HG03575 (cell line): ENCODE results near the gene TTLL6.

Source experiments
- ATAC-seq: cut with Tn5 transposase; IDR thresholded peaks from one replicate; pipeline ENCODE4 v1.9.1; 2021; ENCODE audit not compliant: unreplicated experiment, insufficient number of reproducible peaks, low FRiP score; ENCODE audit errors: extremely low read depth

TTLL6 gene

DNA sequence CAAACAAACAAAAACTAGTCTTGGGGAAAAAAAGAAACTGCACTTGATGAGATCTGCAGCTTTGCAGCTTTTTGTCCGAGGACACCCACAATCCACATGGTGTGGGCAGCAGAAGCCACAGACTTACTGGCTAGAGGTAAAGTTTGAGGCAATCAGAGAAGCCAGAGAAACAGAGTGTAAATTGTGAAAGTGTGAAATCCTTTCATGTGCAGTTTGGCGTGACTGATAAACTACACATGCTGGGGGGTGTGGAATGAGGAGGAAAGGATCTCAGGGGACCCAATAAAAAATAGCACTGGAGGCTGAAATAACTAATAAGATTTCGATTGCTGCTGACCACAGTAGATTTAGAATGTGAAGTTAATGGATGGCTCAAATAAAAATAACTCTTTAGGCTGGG, 46.1 kb downstream of the TTLL6 start:
- no peak for ATAC-seq

DNA sequence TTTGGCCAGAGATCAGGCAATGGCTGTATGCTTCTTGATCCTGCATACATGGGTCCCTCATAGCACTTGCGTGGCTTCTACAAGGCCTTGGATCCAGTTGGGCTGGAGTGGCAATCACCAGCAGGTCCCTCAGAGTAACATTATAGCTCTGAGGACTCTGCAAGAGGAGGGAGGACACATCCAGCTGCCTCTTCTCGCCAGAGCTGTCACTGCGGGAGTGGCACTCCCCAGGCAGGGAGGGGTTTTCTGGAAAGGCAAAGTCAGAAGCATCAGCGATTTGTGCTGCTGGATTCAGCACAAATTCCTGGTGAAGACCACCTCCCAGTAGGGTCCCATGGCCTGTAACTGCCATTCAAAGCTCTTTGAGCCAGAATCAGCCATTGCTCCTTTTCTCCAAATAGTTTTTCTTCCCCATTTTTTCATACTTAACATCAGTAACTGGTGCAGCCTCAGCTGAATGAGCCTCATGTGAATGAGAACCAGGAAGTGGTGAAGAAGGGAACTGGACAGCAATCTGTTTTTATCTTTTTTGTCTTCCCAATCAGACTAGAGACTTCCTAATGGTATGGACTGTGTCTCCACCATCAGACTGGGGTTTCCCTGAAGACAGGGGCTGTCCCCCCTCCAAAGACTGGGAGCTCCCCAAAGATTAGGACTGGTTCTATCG, 47.9 kb downstream of the TTLL6 start:
- no peak for ATAC-seq

DNA sequence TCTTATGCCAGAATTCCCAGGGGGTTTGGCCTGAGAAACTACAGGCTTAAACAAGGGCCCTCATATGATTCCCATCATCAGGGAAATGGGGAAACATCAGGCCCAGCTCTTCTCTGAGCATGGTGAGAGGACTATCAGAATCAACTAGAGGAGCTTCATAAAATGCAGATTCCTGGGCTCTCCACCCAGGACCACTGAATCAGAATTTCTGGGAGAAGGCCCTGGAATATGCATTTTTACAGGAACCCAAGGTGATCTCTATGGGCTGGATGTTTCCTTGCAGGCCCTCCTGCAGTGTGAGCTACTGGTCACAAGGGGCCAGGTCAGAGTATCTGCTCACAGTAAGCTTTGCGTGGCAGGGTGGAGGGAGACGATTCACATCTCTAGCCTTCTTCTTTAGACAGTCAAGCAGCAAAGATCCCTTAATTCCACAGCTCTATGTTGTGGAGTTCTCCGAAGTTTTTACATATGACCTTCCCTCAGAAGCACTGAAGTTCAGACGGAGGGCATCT, 49.7 kb downstream of the TTLL6 start:
- ATAC-seq, result no peak

DNA sequence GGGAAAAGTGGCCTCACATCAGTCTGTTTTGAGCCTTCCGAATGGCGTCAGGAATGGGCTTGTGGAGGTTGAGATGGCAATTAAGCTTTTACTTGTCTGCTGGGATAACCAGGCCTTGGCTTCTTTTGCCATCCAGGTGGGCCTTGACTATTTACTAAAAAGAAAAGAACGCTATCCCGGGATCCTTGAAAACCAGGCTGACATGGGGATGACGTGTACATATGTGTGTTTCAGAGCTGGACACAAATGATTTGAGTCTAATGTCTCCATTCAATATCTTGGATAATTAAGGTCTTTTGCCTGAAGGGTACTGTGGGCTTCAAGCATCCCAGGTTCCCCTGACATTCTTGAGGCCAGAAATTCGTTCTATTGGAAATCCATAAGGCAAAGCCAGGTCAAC, 55.9 kb downstream of the TTLL6 start:
- no peak for ATAC-seq

DNA sequence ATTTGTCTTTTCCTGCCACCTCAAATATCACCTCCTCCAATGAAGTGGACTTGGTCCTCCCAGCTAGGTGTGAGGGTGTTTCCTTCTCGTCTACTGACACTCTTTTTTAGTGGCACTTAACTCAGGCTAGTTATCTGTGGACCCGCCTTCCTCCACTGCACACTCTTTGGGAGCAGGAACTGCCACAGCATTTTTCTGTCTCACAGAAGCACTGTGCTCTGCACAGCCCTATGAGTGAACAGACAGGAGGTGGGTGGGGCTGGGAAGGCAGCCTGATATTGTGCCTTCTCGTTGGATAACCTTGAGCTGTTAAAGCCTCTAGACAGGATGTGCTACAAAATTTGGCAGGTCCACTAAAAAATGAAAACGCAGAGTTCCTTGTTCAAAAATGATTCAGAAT, 56.6 kb downstream of the TTLL6 start:
- no peak for ATAC-seq

DNA sequence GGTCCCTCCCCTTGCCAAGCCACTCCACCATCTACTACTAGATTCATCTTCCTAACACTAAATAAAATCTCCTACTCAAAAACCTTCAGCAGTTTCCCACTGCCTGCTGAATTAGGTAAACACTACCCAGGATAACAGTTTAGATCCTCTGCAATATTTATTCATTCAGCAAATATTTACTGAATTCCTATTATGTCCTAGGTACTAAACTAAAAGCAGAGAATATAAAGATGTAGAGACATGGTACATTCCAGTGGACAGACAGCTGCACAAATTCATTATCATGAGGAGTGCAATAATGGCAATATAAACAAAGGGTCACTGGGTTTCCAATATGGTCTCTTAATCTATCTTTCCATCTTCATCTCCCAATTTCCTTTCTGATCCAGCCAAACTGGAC, 57.7 kb downstream of the TTLL6 start:
- no peak for ATAC-seq

DNA sequence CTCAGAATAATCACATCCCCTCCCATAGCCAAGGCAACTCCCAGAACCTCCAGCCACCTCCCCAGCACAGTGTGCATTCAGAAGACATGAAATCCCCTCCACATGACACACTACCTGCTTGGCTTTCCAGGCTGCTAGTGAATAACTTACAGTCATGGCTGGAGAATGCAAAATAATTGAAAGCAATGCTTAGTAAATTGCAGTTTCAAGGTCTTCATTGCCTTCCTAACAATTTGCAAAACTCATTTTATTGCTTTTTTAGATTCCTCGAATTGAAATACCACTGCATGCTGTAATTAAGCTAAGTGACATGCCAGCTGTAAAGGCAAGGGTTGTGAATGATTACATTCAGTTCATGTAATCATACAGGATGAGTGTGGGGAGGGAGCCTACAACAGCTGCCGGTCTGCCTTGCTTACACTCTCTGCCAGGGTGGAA, 59.5 kb downstream of the TTLL6 start:
- ATAC-seq, result no peak

DNA sequence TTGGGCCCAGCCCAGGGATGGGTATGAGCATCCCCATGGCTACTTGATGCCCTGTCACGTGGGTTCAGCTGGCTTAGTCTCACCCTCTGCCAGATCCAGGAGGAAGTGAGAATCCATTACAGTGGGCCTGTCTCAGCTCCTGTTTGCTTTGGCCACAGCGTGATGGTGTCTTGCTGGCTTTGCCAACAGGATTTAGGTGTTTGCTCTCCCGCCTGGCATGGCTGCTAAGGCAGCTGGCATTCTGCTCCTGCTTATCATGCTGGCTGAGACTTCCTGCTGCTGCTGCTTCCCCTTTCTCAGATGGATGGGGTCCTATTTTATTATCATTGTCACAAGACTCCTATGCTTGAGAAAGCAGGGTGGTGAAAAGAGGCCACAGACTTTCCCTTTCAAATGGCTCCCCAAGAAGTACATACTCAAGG, 60.2 kb downstream of the TTLL6 start:
- no peak for ATAC-seq

DNA sequence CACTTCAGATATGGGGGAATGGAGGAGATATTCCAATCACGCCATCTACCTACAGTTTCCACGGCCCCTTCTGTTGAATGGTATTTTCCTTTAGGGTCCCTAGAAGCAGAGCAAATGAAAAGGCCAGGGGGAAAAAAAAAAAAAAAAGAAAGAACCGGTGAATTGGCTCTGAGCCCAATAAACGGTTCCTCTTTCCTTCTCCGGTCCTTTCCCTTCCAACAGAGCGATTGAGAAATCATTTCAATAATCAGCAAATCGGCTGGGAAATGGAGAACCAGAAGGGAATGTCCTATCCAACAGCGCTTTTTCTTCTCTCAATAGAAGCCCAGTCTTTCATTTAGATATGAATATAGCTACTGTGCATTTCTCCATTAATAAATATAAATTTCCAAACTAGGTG, 61.7 kb downstream of the TTLL6 start:
- no peak for ATAC-seq

DNA sequence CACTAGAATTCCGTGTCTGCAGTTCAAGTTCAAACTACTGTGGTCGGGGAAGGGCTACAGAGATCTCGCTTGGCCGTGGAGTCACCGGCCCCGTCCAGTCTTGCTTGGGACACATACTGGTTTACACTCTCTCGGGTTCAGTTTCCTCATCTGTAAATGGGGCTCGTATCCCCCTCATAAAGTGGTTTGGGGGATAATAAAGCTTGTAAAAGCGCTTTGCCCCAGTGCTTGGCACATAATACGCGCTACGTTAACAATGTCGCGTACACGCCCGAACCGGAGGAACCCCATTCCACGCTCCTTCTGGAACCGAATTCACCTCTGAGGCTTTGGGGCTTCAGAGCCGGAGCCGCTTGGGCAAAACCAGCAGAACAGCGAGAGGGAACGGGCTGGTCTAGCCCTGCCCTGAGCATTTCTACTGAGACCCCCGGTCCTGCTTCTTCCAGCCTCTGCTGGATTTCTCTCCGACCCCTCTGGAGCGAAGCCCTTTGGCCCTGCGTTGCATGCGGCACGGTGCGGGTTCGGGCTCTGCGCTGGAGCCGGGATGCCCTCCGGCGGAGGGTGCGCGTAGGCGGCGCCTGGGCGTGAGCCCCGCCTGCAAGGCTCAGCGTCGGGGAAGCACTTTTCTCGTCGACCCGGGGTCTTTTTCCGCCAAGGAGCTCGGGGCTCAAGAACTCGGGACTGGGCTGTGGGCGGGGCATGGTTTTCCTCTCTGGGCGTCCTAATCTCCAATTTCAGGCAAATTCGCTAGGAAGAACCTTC, 62.3 kb downstream of the TTLL6 start:
- ATAC-seq, result no peak

DNA sequence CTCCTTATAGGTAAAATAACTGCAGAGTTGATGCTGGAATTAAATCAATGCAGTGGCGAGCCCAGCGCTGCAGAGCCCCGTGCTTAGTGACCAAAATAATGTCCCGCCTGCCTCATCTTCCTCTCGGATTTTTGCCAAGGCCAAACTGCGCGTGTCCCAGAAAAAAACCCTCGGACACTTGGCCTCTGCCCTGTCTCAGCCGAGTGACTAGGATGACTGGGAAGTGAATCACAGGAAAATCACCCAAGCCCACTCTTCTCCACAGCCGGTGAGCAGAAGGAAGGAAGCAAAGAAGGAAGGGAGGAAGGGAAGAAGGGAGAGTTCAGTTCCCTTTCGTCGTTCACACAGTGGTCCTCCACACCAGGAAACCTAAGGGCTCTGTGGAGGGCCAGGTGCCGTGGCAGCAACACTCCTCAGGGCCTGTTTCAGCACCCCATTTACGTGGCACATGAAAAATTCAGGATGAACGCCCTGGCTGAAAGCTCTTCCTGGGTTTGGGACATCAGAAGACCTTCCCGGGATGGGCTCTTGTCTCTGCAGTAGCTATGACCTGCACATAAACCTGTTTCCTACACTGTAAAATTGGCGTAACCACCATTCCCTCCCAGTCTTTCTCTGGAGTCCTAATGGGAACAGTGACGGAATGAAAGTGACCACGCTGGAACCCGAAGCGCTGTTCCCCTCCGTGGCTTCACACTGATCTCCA, 63.1 kb downstream of the TTLL6 start:
- no peak for ATAC-seq

DNA sequence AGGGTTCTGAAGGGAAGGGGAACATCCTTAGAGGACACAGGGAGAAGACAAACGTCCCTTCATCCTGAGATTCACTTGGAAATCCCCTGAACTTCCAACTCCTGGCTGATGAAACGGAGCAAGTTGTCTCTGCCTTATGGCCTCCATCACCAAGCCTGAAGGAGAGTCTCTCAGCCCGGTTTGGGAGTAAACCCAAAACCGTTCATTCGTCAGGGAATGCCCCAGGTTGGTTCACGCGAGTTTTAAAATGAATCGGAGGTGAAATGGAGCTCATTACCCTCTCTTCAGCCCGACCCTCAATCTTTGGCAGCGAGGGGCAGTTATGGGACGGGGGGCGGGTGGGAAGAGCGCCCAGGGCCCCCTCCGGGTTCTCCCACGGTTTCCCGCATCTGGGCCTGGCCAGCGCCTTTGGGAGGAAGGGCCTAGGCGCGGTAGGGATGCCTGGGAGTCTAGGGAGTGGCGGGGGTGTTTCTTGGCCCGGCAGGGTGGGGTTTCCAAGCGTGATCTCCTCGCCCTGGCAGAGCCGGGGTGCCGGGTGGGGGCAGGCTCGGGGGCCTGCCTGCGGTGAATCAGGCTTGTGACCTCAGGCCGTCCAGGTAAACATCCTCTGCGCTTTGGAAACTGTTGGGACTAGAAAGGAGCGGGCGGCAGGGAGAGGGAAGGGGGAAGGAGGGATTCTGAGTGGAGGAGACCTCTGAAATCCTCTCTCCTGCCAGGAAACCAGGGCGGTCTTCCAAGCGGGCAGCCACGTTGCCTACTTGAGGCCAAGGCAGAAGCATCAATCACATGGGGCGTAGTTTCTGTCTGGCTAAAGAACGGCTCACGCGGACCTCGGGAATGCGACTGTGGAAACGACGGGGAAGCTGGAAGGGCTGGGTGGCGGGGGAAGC, 64.4 kb downstream of the TTLL6 start:
- no peak for ATAC-seq

DNA sequence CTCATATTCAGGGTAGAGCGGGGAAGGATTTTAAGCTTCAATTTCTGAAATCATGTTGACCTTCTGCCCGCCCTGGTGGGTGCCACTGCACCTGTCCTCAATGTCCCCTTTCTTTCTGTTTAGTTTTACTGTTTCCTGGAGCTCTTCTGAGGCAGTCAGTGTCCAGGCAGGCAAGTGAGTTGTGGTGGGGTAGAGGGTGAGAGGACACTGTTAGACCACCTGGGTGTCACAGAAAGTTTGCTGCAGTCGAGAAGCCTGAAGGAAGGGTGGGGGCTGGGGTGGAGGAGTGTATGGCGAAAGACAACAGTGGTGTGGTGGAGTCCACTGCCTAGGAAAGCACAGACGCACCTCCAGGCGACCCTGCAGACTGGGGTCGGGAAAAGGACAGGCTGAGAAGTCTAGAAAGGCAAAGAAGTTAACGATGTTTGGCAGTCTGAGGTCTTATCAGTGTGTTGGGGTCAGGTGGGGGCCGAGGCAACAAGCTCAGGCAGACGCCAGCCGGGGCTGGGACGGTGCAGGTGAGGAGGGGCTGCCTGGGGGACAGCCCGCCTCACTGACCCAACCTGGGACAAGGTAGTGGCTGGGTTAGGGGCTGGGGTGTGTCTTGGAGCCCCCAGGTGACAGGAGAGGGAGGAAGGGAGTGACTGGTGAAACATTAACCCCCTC, 65.2 kb downstream of the TTLL6 start:
- no peak for ATAC-seq

DNA sequence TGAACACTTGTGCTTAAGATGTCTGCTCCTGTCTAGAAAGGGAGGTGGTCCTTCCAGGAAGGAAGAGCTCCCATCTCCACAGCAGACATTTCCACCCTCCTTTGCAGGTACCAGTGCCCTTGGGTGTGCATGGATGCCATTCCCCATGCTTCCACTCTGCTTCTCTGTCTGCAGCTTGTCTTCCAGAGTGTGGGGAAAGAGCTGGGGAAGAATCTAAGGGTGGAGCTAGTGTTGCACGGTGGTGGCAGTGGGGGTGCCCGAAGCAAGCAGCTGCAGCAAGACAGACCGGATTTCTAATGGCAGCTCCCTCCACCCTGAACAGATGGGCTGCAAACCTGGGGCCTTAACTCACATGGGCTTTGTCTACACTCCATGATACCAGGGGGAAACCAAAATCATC, 65.9 kb downstream of the TTLL6 start:
- no peak for ATAC-seq

DNA sequence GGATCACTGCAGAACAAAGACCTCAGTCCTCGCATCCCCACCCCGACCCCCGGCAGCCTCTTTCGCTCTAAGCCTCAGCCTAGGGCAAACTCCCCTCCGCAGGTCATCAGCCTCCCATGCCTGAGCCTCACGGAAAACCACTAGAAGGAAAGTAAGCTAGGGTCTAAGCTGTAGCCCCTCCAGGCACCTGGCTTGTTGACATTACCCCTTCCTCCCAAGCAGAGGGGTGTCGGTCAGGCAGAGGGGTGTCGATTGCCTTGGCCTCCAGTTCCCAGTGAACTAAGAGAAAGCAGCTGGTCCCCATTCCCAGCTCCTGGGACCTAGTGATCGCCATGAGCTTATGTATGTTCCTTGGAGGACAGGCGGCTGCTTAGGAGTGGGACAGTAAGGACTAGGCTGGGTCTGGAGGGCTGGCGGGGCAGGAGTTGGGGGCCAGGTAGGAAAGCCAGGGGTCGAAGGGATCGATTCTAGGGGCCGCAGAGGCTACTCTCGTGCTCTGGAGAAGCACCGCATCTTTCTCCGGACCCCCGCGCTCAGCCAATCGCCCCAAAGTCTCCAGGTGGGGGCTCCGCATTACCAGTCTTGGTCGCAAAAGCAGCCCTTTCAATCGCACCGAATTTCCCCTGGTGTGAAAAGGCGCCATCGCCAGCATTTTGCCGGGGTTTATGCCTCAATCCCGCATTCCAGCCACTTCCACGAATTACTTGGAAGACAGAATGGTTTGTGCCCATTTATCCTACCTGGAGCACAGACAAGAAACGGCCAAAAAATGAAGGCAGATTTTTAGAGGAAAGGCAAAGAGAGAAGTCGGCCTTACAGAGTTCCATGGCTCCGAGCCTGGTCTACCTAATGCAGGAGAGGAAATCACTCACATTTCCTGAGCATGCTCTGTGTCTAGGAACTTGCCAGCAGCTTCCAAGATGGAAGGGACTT, 67.1 kb downstream of the TTLL6 start:
- ATAC-seq, result no peak

DNA sequence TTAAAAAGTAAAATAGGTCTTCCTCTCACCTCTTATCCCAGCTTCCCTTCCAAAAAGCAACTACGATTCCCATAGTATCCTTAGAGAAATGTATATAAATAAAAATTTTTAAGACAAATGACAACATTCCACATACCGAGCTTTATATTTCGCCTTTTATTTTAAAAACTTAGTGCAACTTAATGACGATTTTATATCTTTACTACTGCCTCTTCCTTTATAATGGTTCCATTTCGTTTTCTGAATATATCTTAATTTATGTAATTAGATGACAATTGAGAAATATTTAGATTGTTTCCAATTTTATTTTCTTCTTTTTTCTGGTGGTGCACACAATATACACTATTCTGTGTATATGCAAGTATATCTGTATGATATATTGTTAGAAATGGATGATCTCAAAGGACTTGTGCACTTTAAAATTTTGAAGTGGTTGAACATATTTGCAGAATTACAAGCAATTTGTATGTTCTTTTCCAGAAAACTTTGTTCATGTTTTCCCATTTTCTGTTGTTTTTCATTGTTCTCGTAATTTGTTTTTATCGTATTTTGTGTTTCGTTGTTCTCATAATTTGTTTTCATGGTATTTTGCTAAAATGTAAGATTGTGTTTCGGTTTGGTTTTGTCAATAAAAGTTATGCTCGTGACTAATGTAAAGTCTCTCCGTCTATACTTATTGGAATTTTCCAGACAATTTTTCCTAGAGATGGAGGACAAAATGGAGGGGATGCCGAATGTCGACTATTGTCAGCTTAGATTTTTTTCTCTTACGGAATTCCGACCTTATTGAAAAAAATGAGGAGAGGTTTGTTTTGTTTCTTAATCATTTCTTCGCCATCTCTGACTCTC, 68.1 kb downstream of the TTLL6 start:
- ATAC-seq, result no peak
